ENCODE results near the gene BHLHE23.

DNA sequence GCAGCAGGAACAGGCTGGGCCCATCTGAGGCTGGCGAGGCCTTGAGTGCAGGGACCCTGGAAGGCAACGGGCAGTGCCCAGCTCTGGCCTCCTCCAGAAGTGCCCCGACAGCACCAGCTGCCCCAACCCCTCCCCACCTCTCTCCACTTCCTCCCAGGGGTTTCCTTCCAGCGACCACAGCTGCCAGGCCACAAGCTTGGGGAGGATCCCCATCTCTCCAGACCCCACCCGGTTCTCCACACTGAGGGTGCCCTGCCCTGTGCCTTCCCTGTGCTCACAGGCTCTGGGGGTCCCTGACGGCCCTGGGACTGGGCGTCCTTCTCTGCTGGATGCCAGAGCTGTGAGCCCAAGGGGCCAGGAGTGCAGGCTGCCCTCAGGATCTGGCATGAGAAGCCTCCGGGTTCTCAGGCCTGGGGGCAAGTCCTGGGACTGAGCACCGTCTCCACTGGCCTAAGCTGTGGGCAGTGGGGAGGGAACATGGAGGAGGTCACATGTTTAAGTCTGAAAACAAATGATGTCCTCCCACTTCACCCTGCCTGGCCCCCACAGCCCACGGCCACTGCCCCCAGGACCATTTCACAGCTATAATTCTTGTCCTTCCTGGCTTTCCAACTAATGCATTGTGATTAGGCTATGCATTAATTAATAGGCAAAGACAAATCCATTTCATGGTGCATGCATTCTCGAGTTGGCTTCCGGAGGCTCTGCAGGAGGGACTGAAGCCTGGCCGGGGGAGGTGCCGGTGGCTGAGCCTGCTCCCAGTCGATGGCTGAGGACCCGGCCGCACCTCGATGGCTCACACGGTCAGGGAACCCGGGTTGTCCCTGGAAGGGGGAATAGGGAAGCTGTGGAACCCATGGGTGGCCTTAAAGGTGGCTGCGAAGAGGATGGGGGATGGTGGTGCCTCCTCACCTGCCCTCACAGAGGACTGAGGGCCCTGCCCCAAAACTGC, 24.4 kb downstream of the BHLHE23 start:
- TF ChIP-seq, protein P1, sequence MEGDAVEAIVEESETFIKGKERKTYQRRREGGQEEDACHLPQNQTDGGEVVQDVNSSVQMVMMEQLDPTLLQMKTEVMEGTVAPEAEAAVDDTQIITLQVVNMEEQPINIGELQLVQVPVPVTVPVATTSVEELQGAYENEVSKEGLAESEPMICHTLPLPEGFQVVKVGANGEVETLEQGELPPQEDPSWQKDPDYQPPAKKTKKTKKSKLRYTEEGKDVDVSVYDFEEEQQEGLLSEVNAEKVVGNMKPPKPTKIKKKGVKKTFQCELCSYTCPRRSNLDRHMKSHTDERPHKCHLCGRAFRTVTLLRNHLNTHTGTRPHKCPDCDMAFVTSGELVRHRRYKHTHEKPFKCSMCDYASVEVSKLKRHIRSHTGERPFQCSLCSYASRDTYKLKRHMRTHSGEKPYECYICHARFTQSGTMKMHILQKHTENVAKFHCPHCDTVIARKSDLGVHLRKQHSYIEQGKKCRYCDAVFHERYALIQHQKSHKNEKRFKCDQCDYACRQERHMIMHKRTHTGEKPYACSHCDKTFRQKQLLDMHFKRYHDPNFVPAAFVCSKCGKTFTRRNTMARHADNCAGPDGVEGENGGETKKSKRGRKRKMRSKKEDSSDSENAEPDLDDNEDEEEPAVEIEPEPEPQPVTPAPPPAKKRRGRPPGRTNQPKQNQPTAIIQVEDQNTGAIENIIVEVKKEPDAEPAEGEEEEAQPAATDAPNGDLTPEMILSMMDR (IDR thresholded peaks at IDR 0.05), result no peak
- no peak for TF ChIP-seq POLR2A (IDR thresholded peaks at IDR 0.05)

Data from uterus (tissue), 2 donors.